ENCODE results near the gene TESK1.

The TESK1 gene

GRCh38 chr9:35646533-35647265 lies 41.6 kb downstream of the TESK1 start:
- peak; percentile 91 for DNase-seq (ENCODE audit: low spot score)

GRCh38 chr9:35649431-35650340 lies 44.6 kb downstream of the TESK1 start:
- no peak for DNase-seq (ENCODE audit: low spot score)

- no peak for DNase-seq (ENCODE audit: low spot score)
These were observed 45.5 kb downstream of the TESK1 start, which contains the start of gene SIT1 for GRCh38 chr9:35650341-35651158. Gene SIT1, minus strand, starts transcription at chr9:35650931. Its CDS starts 78 bp downstream, at chr9:35650853.

- DNase-seq (ENCODE audit: low spot score), result peak; percentile 43
These were observed 47.1 kb downstream of the TESK1 start for GRCh38 chr9:35651956-35652828.

- no peak for DNase-seq (ENCODE audit: low spot score)
These were observed 47.8 kb downstream of the TESK1 start for GRCh38 chr9:35652829-35653209.

GRCh38 chr9:35653611-35654010 lies 48.5 kb downstream of the TESK1 start:
- DNase-seq (ENCODE audit: low spot score), result no peak

GRCh38 chr9:35656348-35656747 lies 51.3 kb downstream of the TESK1 start:
- no peak for DNase-seq (ENCODE audit: low spot score)

- no peak for DNase-seq (ENCODE audit: low spot score)
These were observed 51.9 kb downstream of the TESK1 start for GRCh38 chr9:35656831-35657545.

GRCh38 chr9:35657546-35658136 lies 52.6 kb downstream of the TESK1 start, which contains the start of gene RMRP:
Gene RMRP, minus strand, starts transcription at chr9:35658019.
- DNase-seq (ENCODE audit: low spot score), result peak; percentile 100

- DNase-seq (ENCODE audit: low spot score), result peak; percentile 88
These were observed 53.3 kb downstream of the TESK1 start, which contains the start of gene CCDC107 for GRCh38 chr9:35658137-35658967. Gene CCDC107, plus strand, starts transcription at chr9:35658292. Its CDS starts 88 bp downstream, at chr9:35658380.

GRCh38 chr9:35658968-35659220 lies 53.8 kb downstream of the TESK1 start:
- DNase-seq (ENCODE audit: low spot score), result peak; percentile 79

- DNase-seq (ENCODE audit: low spot score), result peak; percentile 87
These were observed 54.3 kb downstream of the TESK1 start for GRCh38 chr9:35659340-35659739.
